ENCODE data around the gene LENG8. TPM values are rescaled to one million over a fixed set of nuclear protein-coding genes. Genes with fewer than 3 reads are reported as not detected.

Gene LENG8
- total and polyA plus RNA-seq, 2 experiments from 2014 or later: 42.1 to 74.3 TPM

DNA sequence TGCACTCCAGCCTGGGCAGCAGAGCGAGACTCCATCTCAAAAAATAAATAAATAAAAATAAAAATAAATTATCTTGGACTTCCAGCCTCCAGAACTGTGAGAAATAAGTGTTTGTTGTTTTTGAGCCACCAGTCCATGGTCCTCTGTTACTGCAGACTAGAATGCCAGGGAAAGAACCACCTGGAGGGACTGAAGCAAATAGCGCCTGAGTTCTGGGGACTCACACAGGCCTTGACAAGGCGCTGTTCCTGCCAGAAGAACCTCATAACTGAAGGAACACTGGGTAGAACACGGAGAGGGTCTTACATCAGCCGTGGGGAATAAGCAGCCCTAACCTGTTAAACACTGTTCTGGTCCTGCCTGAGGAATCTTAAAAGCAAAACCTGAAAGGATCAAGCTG lies 8.4 kb upstream of the LENG8 start (continued):
- TF ChIP-seq, protein P1, sequence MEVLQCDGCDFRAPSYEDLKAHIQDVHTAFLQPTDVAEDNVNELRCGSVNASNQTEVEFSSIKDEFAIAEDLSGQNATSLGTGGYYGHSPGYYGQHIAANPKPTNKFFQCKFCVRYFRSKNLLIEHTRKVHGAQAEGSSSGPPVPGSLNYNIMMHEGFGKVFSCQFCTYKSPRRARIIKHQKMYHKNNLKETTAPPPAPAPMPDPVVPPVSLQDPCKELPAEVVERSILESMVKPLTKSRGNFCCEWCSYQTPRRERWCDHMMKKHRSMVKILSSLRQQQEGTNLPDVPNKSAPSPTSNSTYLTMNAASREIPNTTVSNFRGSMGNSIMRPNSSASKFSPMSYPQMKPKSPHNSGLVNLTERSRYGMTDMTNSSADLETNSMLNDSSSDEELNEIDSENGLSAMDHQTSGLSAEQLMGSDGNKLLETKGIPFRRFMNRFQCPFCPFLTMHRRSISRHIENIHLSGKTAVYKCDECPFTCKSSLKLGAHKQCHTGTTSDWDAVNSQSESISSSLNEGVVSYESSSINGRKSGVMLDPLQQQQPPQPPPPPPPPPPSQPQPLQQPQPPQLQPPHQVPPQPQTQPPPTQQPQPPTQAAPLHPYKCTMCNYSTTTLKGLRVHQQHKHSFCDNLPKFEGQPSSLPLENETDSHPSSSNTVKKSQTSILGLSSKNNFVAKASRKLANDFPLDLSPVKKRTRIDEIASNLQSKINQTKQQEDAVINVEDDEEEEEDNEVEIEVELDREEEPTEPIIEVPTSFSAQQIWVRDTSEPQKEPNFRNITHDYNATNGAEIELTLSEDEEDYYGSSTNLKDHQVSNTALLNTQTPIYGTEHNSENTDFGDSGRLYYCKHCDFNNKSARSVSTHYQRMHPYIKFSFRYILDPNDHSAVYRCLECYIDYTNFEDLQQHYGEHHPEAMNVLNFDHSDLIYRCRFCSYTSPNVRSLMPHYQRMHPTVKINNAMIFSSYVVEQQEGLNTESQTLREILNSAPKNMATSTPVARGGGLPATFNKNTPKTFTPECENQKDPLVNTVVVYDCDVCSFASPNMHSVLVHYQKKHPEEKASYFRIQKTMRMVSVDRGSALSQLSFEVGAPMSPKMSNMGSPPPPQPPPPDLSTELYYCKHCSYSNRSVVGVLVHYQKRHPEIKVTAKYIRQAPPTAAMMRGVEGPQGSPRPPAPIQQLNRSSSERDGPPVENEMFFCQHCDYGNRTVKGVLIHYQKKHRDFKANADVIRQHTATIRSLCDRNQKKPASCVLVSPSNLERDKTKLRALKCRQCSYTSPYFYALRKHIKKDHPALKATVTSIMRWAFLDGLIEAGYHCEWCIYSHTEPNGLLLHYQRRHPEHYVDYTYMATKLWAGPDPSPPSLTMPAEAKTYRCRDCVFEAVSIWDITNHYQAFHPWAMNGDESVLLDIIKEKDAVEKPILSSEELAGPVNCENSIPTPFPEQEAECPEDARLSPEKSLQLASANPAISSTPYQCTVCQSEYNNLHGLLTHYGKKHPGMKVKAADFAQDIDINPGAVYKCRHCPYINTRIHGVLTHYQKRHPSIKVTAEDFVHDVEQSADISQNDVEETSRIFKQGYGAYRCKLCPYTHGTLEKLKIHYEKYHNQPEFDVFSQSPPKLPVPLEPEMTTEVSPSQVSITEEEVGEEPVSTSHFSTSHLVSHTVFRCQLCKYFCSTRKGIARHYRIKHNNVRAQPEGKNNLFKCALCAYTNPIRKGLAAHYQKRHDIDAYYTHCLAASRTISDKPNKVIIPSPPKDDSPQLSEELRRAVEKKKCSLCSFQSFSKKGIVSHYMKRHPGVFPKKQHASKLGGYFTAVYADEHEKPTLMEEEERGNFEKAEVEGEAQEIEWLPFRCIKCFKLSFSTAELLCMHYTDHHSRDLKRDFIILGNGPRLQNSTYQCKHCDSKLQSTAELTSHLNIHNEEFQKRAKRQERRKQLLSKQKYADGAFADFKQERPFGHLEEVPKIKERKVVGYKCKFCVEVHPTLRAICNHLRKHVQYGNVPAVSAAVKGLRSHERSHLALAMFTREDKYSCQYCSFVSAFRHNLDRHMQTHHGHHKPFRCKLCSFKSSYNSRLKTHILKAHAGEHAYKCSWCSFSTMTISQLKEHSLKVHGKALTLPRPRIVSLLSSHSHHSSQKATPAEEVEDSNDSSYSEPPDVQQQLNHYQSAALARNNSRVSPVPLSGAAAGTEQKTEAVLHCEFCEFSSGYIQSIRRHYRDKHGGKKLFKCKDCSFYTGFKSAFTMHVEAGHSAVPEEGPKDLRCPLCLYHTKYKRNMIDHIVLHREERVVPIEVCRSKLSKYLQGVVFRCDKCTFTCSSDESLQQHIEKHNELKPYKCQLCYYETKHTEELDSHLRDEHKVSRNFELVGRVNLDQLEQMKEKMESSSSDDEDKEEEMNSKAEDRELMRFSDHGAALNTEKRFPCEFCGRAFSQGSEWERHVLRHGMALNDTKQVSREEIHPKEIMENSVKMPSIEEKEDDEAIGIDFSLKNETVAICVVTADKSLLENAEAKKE (CRISPR knock-in tag; IDR thresholded peaks at IDR 0.05): no peak
- no peak for TF ChIP-seq POLR2AphosphoS5 (IDR thresholded peaks at IDR 0.05; ENCODE audit: low read depth)

DNA sequence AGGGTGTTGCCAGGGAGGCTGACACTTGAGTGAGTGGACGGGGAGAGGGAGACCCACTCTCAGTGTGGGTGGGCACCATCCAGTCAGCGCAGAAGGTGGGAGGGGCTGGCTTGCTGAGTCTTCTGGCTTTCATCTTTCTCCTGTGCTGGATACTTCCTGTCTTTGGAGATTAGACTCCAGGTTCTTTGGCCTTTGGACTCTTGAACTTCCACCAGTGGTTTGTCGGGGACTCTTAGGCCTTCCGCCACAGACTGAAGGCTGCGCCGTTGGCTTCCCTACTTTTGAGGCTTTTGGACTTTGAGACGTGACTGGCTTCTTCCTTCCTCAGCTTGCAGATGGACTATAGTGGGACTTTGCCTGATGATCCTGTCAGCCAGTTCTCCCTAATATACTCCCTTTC lies 4.3 kb upstream of the LENG8 start:
- Mint-ChIP-seq H3K4me1 (peaks cover 6% of the 10 kb centered on the region; the same call in 2 of the 3 replicates), H3K27ac (no peak overlapping the region), H3K36me3 (ENCODE audit: low read depth) (peaks cover 34% of the 10 kb centered on the region), H3K9me3 (peaks cover 8% of the 10 kb centered on the region; the same call in 2 of the 3 replicates), H3K4me3 (no peak overlapping the region), H3K27me3 (ENCODE audit: insufficient read depth, low read depth, poor library complexity) (peaks cover 13% of the 10 kb centered on the region)
- Histone ChIP-seq H3K27ac (ENCODE audit: low read depth) (no peak overlapping the region), H3F3A (replicated peaks; ENCODE audit: low read depth) (0 out of 2 replicates have a peak, but pooled peaks cover 4% of the 10 kb centered on the region), H3K36me3 (ENCODE audit: insufficient read depth) (no peaks in the 10 kb centered on the region), H3K4me3 (no peak overlapping the region), H3K4me2 (no peak overlapping the region), H3K4me1 (ENCODE audit: insufficient read depth) (no peaks in the 10 kb centered on the region; the same call in 1 of the 2 replicates), H3K9me2 (ENCODE audit: insufficient read depth) (no peaks in the 10 kb centered on the region), H2AFZ (no peak overlapping the region), H3K27me3 (ENCODE audit: insufficient read depth) (no peaks in the 10 kb centered on the region), H4K20me1 (replicated peaks; ENCODE audit: insufficient read depth) (peaks cover 17% of the 10 kb centered on the region; the same call in 1 of the 2 replicates), H3K79me2 (replicated peaks; ENCODE audit: insufficient read depth) (peaks cover 36% of the 10 kb centered on the region)
- DNase-seq (ENCODE audit: low spot score) (no peak), ATAC-seq (no peak)
- TF ChIP-seq, protein P2, sequence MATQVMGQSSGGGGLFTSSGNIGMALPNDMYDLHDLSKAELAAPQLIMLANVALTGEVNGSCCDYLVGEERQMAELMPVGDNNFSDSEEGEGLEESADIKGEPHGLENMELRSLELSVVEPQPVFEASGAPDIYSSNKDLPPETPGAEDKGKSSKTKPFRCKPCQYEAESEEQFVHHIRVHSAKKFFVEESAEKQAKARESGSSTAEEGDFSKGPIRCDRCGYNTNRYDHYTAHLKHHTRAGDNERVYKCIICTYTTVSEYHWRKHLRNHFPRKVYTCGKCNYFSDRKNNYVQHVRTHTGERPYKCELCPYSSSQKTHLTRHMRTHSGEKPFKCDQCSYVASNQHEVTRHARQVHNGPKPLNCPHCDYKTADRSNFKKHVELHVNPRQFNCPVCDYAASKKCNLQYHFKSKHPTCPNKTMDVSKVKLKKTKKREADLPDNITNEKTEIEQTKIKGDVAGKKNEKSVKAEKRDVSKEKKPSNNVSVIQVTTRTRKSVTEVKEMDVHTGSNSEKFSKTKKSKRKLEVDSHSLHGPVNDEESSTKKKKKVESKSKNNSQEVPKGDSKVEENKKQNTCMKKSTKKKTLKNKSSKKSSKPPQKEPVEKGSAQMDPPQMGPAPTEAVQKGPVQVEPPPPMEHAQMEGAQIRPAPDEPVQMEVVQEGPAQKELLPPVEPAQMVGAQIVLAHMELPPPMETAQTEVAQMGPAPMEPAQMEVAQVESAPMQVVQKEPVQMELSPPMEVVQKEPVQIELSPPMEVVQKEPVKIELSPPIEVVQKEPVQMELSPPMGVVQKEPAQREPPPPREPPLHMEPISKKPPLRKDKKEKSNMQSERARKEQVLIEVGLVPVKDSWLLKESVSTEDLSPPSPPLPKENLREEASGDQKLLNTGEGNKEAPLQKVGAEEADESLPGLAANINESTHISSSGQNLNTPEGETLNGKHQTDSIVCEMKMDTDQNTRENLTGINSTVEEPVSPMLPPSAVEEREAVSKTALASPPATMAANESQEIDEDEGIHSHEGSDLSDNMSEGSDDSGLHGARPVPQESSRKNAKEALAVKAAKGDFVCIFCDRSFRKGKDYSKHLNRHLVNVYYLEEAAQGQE (IDR thresholded peaks at IDR 0.05; ENCODE audit: unreplicated experiment): no peak
- no peak for TF ChIP-seq NANOG (IDR thresholded peaks at IDR 0.05; ENCODE audit: borderline replicate concordance)
- TF ChIP-seq ZNF331 (CRISPR knock-in tag; IDR thresholded peaks at IDR 0.05; ENCODE audit: low read depth): no peak
- TF ChIP-seq, protein P3, sequence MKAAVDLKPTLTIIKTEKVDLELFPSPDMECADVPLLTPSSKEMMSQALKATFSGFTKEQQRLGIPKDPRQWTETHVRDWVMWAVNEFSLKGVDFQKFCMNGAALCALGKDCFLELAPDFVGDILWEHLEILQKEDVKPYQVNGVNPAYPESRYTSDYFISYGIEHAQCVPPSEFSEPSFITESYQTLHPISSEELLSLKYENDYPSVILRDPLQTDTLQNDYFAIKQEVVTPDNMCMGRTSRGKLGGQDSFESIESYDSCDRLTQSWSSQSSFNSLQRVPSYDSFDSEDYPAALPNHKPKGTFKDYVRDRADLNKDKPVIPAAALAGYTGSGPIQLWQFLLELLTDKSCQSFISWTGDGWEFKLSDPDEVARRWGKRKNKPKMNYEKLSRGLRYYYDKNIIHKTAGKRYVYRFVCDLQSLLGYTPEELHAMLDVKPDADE (IDR thresholded peaks at IDR 0.05): no peak
- no peak for TF ChIP-seq JUNB (IDR thresholded peaks at IDR 0.05; ENCODE audit: unreplicated experiment)
- TF ChIP-seq POLR2AphosphoS5 (IDR thresholded peaks at IDR 0.05; ENCODE audit: low read depth): no peak
- TF ChIP-seq, protein P4, sequence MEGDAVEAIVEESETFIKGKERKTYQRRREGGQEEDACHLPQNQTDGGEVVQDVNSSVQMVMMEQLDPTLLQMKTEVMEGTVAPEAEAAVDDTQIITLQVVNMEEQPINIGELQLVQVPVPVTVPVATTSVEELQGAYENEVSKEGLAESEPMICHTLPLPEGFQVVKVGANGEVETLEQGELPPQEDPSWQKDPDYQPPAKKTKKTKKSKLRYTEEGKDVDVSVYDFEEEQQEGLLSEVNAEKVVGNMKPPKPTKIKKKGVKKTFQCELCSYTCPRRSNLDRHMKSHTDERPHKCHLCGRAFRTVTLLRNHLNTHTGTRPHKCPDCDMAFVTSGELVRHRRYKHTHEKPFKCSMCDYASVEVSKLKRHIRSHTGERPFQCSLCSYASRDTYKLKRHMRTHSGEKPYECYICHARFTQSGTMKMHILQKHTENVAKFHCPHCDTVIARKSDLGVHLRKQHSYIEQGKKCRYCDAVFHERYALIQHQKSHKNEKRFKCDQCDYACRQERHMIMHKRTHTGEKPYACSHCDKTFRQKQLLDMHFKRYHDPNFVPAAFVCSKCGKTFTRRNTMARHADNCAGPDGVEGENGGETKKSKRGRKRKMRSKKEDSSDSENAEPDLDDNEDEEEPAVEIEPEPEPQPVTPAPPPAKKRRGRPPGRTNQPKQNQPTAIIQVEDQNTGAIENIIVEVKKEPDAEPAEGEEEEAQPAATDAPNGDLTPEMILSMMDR (conservative IDR thresholded peaks at IDR 0.05; ENCODE audit: low read depth in 2 of 2): no peak
- TF ChIP-seq EZH2 (IDR thresholded peaks at IDR 0.05; ENCODE audit: low read depth, unreplicated experiment): no peak
- TF ChIP-seq CREB1 (CRISPR knock-in tag; IDR thresholded peaks at IDR 0.05; ENCODE audit: low read depth): no peak
- TF ChIP-seq ZNF114 (CRISPR knock-in tag; IDR thresholded peaks at IDR 0.05): no peak

Data from GM23338 (cell line).